NAMALWA (cell line): Measurements from ENCODE around the gene CEP170B.

Experiments
- DNase-seq: peaks from one replicate; pipeline ENCODE4 v3.0.0-alpha.2; 2015; ENCODE audit warnings: low spot score

The CEP170B gene

DNA sequence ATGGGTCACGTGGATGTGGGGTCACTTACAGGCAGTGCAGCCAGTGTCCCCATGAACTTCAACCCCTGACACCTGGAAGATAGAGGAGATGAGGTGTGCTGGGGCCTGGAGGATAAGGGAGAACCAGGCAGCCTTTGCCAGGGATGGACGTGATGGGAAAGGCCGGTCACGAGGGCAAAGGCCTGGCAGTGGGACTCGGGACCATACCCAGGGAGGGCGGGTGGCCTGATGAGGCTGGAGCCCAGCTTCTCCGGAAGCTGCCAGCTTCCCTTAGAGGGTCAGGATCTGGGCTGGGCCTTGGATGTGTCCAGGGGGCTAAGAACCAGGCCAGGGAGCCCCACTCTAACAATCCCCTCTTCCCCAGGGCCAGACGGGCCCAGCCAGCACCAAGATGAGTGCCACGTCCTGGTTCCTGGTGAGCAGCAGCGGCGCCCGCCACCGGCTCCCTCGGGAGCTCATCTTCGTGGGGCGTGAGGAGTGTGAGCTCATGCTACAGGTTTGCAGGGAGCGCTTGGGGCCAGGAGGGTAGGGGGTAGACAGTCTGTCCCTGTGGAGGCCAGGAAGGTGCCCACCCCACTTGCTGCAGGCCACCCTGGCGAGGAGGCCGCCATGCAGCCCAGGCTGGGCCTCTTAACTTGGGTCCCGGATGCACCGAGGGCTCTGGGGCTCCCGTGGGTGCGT lies 3.1 kb downstream of the CEP170B start:
- DNase-seq, result no peak

DNA sequence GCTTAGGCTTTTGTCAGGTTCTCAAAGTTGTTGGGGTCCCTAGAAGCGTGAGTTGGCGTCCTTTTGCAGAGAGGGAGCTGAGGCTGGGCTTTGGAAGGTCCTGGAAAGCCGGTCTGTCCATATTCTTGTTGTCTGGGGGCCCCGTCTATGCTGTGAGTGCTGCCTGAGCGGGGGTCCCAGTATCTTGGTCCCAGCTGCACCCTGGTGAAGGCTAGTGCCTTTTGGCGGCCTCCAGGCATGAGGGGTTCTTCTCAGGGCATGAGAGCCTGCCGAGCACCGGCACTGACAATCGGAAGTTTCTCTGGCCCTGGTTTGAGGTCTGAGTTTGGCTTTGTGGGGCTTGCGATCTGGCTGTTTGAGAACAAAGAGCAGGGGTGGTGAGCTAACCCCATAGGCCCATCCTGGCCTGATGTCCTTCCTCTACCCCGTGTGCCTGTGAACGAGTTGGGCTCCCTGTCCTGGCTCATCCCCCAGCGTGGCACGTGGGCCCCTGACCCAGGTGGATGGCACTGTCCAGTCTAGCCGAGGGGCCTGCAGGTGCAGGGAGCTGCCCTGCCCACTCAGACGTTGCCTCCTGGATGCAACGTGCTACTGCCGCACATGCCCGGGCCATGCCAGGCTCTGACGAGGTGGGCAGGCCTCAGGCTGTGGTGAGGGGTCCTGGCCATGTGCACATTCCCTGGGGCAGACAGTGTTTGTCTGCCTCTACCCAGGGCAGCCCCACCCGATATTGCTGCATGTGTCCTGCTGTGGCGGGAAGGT lies 3.9 kb downstream of the CEP170B start:
- no peak for DNase-seq

DNA sequence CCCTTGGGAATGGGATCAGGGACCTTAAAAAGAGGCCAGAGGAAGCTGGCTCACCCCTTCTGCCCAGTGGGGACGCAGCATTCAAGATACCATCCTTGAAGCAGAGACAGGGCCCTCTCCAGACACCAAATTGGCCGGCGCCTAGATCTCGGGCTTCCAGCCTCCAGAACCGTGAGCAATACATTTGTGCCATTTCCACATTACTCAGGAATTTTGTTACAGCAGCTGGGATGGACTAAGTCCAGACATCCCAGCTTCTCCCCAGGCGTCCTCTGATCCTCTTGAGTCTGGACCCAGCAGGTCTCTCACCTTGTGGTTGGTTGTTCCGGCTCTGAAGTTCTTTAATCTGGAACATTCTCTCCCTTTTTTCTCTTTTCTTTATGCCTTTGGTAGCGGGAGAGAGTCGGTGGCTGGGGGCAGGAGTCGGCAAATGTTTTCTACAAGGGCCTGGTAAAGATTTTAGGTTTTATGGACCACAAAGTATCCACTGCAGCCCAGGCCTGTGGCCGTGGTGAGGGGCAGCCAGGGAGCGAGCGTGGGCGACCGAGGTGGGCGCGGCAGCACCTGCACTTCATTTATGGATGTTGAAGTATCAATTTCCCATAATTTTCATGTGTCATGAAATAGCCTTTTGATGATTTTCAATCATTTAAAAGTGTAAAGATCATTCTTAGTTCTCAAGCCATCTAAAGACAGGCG lies 4.8 kb downstream of the CEP170B start:
- DNase-seq, result no peak

DNA sequence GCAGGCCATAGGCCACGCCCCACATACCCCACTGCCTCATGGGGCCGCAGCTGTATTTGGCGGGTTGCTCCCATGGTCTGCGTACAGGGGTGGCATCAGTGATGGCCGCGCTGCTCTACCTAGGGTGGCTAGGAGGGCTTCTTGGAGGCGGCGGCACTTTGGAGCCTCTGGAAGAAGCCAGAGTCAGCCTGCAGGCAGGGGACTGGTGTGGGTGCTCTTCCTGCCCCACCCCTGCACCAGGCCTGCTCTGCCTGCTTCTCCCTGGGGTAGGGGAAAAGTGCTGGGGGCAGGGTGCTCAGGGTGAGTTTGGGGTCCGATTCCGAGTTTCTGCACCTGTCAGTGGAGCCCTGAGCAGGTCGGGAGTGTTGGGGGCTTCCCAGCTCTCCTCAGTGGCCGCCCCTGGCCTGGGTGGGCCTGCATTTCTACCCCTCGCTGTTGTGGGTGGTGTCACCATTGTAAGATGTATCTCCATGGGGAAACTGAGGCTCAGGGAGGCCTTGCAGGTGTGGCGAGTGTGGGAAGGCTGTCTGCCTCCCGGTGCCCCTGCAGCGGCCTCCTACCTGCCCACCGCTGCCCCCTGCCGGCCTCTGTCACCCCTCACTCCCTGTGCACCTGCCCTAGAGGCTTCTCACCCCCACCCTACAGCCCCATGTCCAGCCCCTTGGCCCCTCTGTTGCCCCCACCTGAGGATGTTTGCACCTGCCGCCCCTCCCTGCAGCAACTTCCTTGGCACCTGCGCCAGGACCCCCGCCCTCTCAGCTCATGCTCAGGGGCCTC lies 5.5 kb downstream of the CEP170B start:
- DNase-seq, result peak; percentile 55

DNA sequence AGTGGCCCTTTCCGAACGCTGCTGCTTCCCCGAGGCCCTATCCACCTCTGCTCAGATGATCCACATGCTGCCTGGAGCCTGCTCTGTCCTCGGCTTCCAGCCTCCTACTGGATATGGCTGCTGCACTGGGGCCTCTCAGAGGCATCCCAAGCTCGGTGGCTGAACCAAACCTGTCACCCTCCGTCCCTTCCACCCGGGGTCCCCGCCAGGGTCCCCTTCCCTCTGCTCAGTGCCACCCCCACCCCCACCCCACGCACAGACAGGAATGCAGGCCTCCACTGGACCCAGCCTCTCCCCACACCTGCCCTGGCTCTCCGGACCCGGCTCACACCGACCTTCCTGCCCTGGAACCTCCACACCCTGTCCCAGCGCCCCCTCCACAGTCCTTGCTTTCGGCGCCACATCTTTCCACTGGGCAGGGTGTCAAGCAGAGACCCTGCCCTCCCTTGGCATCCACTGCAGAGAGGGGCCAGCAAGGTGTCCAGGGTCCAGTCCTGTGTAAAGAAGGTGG lies 6.1 kb downstream of the CEP170B start:
- no peak for DNase-seq

DNA sequence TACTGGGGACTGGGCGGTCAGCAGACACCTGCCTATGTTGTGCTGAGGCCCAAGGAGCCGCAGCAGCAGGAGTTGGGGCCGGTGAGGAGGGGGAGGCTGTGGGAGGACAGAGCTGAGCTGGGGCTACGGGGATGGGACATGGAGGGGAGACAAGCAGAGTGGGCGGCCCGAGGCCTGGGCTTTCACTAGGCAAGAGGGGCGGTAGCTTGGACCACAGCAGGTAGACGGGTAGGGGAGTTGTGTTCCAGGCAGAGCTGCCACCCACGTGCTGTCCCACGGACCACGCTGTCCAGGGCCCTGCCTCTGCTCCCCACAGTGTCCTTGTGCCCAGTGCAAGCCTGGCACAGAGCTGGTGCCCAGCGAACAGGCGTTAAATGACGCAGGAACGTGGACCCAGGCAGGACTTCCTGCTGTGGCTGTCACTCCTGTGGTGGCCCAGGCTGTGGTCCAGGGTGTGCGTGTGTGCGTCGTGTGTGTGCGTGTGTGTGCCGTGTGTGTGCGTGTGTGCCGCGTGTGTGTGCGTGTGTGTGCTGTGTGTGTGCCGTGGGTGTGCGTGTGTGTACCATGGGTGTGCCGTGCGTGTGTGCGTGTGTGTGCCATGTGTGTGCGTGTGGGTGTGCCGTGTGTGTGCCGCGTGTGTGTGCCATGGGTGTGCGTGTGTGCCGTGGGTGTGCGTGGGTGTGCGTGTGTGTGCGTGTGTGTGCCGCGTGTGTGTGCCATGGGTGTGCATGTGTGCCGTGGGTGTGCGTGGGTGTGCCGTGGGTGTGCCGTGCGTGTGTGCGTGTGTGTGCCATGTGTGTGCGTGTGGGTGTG lies 6.8 kb downstream of the CEP170B start:
- DNase-seq, result no peak

DNA sequence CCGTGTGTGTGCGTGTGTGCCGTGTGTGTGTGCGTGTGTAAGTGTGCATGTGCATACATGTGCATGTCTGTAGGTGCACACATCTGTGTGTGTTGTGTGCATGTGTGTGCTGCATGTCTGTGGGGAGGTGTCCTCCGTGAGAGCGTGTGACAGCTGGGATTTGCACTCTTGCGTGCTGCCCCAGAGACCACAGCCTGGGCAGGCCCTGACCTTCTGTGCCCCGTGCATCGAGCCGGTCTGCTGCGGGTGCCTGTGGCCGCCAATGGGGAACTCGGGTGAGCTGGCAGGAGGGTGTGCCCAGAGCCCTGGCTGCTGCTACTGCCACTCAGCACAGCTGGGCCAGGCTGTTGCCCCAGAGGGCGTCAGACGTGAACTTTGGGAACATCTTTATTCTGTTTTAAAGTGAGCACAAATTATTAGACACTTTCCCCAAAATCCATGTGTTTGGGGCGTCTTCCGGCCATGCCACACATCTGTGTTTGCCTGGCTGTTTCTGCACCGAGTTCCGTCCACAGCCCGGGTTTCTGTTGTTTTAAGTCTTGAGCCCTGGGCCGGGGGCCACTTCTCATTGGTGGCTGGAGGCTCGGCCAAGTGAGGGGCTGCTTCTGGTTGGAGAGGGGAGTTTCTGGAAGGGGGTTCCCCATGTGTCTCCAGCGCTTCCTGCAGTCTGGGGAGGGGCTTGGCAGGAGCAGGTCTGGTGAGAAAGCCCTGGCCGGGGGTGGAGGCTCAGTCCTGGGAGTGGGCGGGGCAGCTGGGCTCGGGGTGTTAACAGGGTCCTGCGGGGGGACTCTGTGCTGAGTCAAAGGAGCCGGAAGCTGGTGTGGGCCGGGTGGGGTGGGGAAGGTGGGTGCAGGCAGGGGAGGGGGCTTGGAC lies 7.6 kb downstream of the CEP170B start:
- no peak for DNase-seq

DNA sequence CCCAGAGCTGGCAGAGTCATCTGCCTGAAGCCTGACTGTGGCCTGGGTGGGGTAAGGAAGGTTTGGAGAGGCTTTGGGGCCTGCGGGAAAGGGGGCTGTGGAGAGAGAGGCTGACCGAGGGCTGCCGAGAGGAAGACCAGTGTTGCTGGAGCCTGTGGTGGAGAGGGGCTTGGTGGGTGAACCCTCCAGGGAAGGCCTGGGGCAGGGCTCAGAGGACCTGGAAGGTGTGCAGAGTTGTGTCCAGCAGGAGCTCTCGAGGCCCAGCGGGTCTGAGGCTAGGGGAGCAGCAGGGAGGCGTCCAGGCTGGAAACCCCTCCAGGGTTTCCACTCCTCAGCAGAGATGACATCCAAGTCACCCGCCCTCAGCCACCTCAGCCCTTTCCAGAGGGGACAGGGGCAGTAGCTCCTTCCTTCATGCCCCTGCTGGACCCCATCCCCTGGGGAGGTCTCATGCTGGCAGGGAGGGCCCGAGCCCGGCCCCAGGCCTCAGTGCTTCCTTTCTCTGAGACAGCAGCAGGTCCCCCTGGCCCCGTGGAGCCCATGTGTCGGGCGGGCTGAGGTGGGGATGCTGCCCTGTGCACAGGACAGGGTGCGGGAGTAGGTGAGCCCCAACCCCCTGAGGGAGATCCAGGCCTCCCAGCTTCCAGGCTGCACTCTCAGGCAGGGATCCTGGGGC lies 8.4 kb downstream of the CEP170B start:
- DNase-seq, result no peak

DNA sequence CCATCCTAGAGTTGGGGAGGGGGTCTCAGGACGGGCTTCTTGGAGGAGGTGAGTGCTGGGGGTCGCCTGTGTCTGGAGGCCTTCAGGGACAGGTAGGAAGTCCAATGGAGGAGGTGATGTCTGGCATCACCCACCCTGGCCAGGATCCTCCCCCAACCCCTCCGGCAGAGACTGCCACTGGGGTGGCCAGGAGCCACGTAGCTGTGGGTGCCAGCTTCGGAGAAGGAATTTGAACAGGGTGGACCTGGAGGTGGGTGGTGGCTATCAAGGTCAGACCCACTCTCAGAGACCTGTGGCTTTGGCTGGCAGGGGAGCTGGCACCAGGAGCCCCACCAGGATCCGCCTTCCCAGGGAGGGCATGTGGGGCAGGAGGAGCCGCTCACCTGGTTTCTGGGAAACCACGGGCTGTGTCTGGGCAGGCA lies 9.1 kb downstream of the CEP170B start:
- no peak for DNase-seq

DNA sequence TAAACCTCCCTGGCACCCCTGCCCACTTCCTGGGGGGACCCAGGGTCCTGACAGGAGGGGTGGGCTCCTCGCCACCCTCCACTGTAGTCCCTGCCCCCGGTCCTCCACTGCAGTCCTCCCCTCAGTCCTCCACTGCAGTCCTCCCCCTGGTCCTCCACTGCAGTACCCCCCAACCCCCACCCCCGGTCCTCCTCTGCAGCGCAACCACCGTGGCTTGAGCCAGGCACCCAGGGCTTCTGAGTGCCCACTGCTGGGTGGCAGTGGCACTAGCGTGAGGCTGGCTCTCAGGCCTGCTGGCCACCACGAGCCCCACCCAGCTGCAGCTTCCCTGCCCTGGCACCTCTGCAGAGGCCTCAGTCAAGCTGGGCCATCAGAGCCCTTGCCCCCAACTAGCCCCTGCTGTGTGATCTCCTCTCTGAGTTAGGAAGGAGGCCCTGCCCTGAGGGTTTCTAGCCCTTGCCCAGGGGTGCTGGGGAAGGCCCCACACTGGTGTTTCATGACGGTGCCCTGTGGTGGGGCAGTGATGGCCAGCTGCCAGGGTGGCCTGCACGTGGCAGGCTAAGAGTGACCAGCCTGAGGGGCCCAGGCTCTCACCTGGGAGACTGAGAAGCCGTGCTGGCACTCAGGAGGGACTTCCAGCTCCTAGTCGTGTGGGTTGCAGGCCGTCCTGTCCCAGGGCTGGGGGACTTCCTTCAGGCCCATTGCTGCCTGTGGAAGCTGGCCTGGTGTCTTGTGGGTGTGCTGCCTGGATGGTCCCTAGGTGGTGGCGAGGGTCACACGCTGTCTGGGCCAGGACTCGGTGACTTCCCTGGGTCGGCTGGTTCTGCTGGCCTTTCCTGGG lies 9.7 kb downstream of the CEP170B start:
- no peak for DNase-seq

DNA sequence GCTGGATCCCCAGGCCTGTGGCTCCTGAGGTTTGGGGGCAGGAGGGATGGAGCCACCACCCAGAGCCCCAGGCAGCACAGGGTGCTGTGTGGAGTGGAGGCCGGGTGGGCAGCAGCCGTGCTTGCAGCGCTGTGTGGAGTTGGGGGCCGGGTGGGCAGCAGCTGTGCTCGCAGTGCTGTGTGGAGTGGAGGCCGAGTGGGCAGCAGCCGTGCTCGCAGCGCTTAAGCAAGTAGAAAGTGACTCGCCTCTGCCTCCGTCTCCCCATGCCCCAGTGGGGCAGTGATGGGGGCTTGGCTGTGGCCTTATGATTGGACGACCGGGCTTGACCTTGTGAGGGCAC lies 10.3 kb downstream of the CEP170B start:
- DNase-seq, result no peak

DNA sequence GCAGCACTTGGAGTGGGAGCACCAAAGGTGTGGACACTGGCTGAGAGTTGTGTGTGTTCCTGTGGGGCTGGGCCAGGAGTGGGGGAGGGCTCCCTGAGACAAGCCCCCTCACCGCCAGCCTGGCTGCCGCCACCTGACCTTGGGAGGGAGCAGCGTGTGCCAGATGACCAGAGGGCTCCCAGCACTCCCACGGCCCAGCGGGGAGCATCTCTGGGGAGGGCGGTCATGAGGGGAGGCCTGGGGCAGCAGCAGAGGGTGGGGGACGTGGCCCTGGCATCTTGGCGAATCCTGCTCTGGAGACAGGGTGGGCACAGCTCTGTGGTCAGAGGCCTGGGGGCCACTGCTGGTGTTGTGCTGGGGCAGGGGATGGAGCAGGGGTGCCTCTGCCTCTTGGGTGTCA lies 10.7 kb downstream of the CEP170B start:
- DNase-seq, result no peak

DNA sequence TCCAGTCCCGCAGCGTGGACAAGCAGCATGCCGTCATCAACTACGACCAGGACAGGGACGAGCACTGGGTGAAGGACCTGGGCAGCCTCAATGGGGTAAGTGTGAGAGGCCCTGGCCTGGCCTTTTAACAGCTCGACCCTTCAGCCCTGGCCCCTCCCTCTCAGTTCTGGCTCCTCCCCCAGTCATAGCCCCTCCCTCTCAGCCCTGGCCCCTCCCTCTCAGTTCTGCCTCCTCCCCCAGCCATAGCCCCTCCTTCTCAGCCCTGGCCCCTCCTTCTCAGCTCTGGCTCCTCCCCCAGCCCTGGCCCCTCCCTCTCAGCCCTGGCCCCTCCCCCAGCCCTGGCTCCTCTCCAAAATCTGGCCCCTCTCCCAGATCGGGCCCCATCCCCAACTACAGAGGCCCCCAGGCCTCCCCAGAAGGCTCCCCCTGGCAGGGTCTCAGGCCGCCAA lies 11.2 kb downstream of the CEP170B start:
- DNase-seq, result peak; percentile 61

DNA sequence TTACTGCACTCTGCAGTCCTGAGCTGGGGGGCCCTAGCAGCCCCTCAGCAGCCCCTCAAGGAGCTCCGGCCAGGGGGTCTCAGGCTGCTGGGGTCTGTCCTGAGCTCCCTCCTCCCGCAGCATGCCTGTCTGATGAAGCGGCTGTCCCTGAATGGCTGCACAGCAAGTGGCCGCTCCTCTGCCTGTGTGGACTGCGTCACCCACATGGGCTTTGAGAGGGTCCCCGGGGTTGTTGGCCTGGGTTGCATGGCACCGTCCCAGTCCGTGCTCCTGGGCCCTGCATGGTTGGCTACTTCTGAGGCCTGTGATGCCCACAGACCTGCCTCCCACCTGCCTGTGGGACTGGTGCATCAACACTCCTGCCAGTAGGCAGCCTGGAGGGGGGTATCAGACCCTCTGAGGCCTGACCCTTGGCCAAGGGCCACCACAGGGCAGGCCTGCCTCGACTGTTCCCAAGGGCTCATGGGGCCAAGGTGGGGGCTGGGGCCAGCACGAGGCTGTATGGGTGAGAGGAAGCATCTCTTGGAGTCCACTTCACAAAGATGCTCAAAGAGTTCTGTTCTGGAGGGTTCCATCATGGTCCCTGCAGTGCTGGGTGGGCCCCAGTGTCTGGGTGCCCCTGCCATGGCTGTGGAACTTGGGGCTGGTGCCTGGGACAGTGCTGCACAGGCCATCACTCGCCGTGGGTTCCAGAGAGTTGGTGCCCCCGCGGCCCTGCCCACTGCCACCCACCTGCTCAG lies 12.2 kb downstream of the CEP170B start:
- DNase-seq, result no peak

DNA sequence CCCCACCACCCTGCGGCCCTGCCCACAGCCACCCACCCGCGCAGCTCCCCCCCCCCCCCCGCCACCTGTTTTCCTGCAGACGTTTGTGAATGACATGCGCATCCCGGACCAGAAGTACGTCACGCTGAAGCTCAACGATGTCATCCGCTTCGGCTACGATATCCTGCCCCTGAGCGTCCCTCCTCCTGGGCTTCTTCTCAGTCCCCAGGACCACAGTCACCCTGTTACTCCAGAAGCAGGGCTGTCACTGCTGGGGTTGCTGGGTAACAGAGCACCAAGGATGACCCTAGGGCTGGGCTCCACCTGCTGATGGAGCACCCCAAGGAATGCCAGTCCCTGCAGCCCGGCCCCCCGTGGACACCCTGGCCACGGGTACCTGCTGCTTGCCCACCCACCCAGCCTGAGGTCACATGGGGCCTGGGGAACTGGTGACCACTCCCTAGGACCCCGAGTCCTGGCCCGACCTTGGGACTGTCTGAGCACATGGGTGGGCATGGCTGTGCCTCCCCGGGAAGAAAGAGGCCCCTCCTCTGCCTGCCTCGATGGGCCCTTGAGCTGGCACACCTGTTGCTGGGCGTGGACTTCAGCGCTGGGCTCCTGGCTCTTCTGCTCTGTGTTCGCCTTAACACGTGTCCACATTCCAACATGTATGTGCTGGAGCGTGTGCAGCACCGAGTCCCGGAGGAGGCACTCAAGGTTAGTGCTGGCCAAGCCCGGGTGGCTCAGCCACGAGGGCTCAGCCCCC lies 12.9 kb downstream of the CEP170B start:
- no peak for DNase-seq

DNA sequence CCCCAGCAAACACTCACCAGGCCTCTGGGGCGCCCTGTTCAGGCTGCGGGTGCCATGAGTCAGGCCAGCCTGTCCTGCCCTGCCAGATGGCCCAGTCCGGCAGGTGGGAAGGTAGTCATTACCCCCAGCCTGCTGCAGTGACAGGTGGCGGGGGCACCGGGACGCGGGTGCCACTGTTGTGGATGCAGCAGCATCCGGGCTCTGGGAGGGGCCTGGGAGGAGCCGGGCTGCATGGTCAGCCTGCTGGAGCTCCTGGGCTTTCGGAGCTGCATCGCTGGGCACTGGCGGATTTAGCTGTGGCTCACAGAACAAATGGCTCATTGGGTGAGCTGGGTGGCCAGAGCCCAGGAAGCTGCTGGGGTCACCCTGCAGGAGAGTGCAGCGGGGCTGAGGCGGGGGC lies 13.5 kb downstream of the CEP170B start:
- DNase-seq, result no peak
